OCI-LY3 (cell line): ENCODE data around the gene RHBG.

Experiments
- H2AFZ ChIP-seq: fragments of 200-600, 300-600 bp; shearing (Covaris generic); 2 replicates; pipeline ENCODE4 v1.6.0; 2014; ENCODE audit warnings: antibody characterized with exemption, low read depth, low read length
- H3K27ac ChIP-seq: fragments of 200-600, 300-600 bp; sonication (generic); 2 replicates; pipeline ENCODE4 v1.5.1; 2014; ENCODE audit warnings: mild to moderate bottlenecking, low read length, moderate library complexity, mixed read lengths
- H3K27me3 ChIP-seq: fragments of 200-600, 300-600 bp; sonication (generic); 2 replicates; pipeline ENCODE4 v1.6.1; 2014; ENCODE audit warnings: low read depth, low read length, mixed read lengths
- H3K36me3 ChIP-seq: fragments of 200-600, 300-600 bp; sonication (generic); replicated peaks from 2 replicates; pipeline ENCODE3; 2014; ENCODE audit warnings: low read depth, low read length, mixed read lengths
- H3K4me1 ChIP-seq: fragments of 300-600, 200-600 bp; sonication (generic); 2 replicates; pipeline ENCODE4 v1.6.1; 2014; ENCODE audit warnings: low read length, mixed read lengths
- H3K4me2 ChIP-seq: fragments of 200-600, 300-600 bp; sonication (generic); 2 replicates; pipeline ENCODE4 v1.6.1; 2014; ENCODE audit warnings: low read length, mixed read lengths
- H3K4me3 ChIP-seq: fragments of 300-600, 200-600 bp; sonication (generic); 2 replicates; pipeline ENCODE4 v1.5.1; 2014; ENCODE audit warnings: antibody characterized with exemption, mild to moderate bottlenecking, low read length, moderate library complexity
- H3K79me2 ChIP-seq: fragments of 300-600, 200-600 bp; shearing (Covaris generic); 2 replicates; pipeline ENCODE4 v1.6.1; 2014; ENCODE audit warnings: mild to moderate bottlenecking, low read length, mixed read lengths
- H3K9ac ChIP-seq: fragments of 300-600, 200-600 bp; shearing (Covaris generic); 2 replicates; pipeline ENCODE4 v1.6.0; 2014; ENCODE audit warnings: mild to moderate bottlenecking, low read length, moderate library complexity
- H3K9me3 ChIP-seq: fragments of 200-600, 300-600 bp; shearing (Covaris generic); 2 replicates; pipeline ENCODE4 v1.6.1; 2014; ENCODE audit warnings: low read length, mixed read lengths; ENCODE audit not compliant: insufficient read depth
- H4K20me1 ChIP-seq: fragments of 200-600, 300-600 bp; sonication (generic); 2 replicates; pipeline ENCODE4 v1.6.1; 2016; ENCODE audit warnings: low read length, mixed read lengths; ENCODE audit not compliant: insufficient read depth
- EZH2phosphoT487 ChIP-seq: fragments of 200-600 bp; shearing (Covaris generic); IDR thresholded peaks from 2 replicates; pipeline ENCODE4 v1.6.1; 2018; ENCODE audit warnings: antibody characterized with exemption, mixed run types, low read depth
- TF ChIP-seq, protein P1 (sequence below): fragments of 200-600, 300-600 bp; sonication (generic); IDR thresholded peaks from 2 replicates; pipeline ENCODE4 v1.5.1; 2014; ENCODE audit warnings: antibody characterized with exemption, low read length, low read depth

The RHBG gene

DNA sequence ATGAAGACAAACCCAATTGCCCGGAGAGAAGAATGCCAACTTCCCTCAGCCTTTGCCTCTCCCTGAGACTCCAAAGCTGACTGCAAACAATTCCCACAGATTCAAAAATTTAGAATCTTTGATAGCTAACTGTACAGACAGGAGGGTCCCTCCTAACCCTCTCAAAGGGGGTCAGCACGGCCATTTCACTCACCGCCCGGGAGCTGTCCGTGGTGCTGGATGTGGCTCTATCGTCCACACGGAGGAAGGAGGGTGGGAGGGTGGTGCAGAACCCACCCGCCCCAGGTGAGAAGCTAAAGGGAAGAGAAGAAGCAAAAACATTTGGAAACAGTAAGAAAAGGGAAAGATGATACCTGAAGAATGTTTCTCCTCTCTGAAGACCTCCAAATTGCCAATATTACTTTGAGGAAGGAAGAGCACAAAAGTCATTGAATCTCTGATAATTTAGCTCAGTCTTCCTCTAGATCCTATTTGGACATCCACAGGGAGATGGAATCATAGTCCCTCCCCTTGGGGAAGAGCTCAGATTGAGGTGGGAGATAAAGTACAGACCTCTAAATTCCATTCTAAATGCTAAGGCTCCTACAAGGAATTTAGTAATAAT, 45.6 kb downstream of the RHBG start:
- Histone ChIP-seq H3K27ac (no peak overlapping the region), H3K4me3 (no peak overlapping the region), H3K9me3 (no peaks in the 10 kb centered on the region), H2AFZ (no peak overlapping the region), H3K9ac (no peak overlapping the region), H3K79me2 (peaks cover 32% of the 10 kb centered on the region), H3K36me3 (peaks cover 18% of the 10 kb centered on the region), H3K27me3 (no peaks in the 10 kb centered on the region), H4K20me1 (peaks cover 42% of the 10 kb centered on the region), H3K4me2 (no peak overlapping the region), H3K4me1 (peaks cover 10% of the 10 kb centered on the region)
- TF ChIP-seq, protein P1, sequence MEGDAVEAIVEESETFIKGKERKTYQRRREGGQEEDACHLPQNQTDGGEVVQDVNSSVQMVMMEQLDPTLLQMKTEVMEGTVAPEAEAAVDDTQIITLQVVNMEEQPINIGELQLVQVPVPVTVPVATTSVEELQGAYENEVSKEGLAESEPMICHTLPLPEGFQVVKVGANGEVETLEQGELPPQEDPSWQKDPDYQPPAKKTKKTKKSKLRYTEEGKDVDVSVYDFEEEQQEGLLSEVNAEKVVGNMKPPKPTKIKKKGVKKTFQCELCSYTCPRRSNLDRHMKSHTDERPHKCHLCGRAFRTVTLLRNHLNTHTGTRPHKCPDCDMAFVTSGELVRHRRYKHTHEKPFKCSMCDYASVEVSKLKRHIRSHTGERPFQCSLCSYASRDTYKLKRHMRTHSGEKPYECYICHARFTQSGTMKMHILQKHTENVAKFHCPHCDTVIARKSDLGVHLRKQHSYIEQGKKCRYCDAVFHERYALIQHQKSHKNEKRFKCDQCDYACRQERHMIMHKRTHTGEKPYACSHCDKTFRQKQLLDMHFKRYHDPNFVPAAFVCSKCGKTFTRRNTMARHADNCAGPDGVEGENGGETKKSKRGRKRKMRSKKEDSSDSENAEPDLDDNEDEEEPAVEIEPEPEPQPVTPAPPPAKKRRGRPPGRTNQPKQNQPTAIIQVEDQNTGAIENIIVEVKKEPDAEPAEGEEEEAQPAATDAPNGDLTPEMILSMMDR: no peak
- TF ChIP-seq EZH2phosphoT487: no peak

DNA sequence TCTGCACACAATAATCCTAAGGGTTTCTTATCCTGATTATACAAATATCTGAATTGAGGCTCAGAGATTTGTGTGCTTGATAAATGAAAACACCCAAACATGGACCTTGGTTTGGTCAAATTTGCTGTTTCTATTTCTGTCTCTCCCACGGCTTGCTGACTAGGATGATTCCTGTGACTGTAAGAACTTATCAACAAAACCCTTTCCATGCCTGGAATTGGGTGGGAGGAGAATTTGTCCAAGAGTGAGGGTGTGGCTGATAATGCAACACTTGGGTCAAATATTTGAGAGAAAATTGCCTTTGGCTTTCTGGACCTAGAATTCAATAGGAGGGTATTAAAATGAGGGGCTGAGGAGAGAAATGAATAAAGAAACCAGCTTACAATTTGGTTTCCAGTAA, 48.0 kb downstream of the RHBG start:
- H3K9ac ChIP-seq: no peak overlapping the region
- peaks cover 2% of the 10 kb centered on the region; the same call in 1 of the 2 replicates for H3K27me3 ChIP-seq
- H3K9me3 ChIP-seq: no peaks in the 10 kb centered on the region
- H3K36me3 ChIP-seq: peaks cover 18% of the 10 kb centered on the region
- no peak overlapping the region for H3K4me3 ChIP-seq
- peaks cover 14% of the 10 kb centered on the region for H3K4me1 ChIP-seq
- no peak overlapping the region for H2AFZ ChIP-seq
- H3K4me2 ChIP-seq: no peak overlapping the region
- H3K79me2 ChIP-seq: peaks cover 51% of the 10 kb centered on the region
- H3K27ac ChIP-seq: no peak overlapping the region
- TF ChIP-seq, protein P1: no peak
- TF ChIP-seq EZH2phosphoT487: no peak
- H4K20me1 ChIP-seq: peaks cover 45% of the 10 kb centered on the region

DNA sequence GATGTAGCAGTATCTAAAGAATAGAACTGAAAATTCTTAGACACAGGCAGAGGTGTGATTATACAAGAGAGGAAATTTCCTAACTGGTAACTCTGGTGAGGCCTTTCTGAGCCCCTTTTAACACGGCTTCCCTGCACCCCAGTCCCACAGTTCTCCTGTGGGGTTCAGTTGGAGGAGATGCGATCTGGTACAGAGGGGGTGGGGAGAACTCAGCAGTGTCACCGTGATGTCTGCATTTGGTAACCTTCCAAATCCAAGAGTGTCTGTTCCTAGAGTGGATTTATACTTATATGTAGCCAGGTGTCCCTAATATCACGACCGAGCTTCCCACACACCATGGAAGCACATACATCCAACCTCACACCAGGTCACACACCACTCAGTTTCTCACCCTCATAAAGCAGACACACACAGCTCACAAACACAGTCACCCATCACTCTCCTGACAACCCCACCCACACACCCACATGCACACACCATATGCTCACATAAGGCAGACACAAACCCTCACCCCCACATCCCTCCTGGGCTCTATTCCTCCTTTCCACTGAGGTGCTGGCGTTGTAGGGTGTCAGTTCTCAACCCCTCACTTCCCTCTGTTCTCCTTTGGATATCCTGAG, 48.5 kb downstream of the RHBG start:
- peaks cover 15% of the 10 kb centered on the region for H3K4me1 ChIP-seq
- H4K20me1 ChIP-seq: peaks cover 45% of the 10 kb centered on the region
- peaks cover 51% of the 10 kb centered on the region for H3K79me2 ChIP-seq
- H2AFZ ChIP-seq: no peak overlapping the region
- H3K27me3 ChIP-seq: peaks cover 7% of the 10 kb centered on the region
- H3K9ac ChIP-seq: no peak overlapping the region
- H3K36me3 ChIP-seq: peaks cover 16% of the 10 kb centered on the region
- no peak overlapping the region for H3K4me3 ChIP-seq
- no peaks in the 10 kb centered on the region for H3K9me3 ChIP-seq
- no peak for TF ChIP-seq EZH2phosphoT487
- TF ChIP-seq, protein P1: no peak
- no peak overlapping the region for H3K27ac ChIP-seq
- no peak overlapping the region for H3K4me2 ChIP-seq

DNA sequence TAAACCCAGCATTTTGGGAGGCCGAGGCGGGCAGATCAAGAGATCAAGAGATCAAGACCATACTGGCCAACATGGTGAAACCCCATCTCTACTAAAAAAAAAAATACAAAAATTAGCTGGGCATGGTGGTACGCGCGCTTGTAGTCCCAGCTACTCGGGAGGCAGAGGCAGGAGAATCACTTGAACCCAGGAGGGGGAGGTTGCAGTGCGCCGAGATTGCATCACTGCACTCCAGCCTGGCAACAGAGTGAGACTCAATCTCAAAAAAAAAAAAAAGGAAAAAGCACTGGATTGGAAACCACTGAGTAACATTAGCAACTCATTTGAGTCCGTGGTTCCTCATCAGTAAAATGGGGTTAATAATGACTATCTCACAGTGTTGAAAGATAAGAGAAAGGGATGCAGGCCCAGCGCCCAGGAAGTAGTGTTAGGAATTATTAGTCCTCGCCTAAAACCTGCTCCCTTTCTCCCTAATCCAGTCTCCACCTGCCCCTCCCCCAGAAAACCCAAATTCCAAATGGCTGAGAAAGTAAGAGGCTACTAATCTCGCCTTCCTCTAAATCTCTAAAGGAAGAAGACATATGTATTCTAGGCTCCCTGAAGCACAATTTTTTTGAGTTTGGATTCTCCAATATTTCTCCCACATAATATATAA, 49.5 kb downstream of the RHBG start:
- no peak for TF ChIP-seq EZH2phosphoT487
- TF ChIP-seq, protein P1: no peak
- Histone ChIP-seq H3K27ac (no peak overlapping the region), H4K20me1 (peaks cover 45% of the 10 kb centered on the region), H2AFZ (no peak overlapping the region), H3K79me2 (peaks cover 51% of the 10 kb centered on the region), H3K4me2 (peak overlapping the region; percentile 76; the same call in 1 of the 2 replicates), H3K9me3 (no peaks in the 10 kb centered on the region), H3K4me3 (no peak overlapping the region), H3K36me3 (peaks cover 7% of the 10 kb centered on the region), H3K9ac (no peak overlapping the region), H3K27me3 (peaks cover 17% of the 10 kb centered on the region), H3K4me1 (peaks cover 15% of the 10 kb centered on the region)
